Ishikawa (cell line): Measurements from ENCODE around the gene FOXQ1.

Experiments
- CEBPB ChIP-seq: IDR thresholded peaks from 2 replicates; pipeline ENCODE4 v1.6.1; 2012
- CREB1 ChIP-seq: IDR thresholded peaks from 2 replicates; pipeline ENCODE4 v1.6.1; 2012; ENCODE audit warnings: low read depth
- EGR1 ChIP-seq: IDR thresholded peaks from 2 replicates; pipeline ENCODE4 v1.6.1; 2012
- EP300 ChIP-seq: IDR thresholded peaks from 2 replicates; pipeline ENCODE4 v1.6.1; 2012; ENCODE audit warnings: borderline replicate concordance
- FOXM1 ChIP-seq: IDR thresholded peaks from 2 replicates; pipeline ENCODE4 v1.6.1; 2012; ENCODE audit warnings: low read depth, borderline replicate concordance
- TAF1 ChIP-seq: IDR thresholded peaks from 2 replicates; pipeline ENCODE4 v1.6.1; 2012; ENCODE audit warnings: low read depth, mild to moderate bottlenecking
- YY1 ChIP-seq: IDR thresholded peaks from 2 replicates; pipeline ENCODE4 v1.6.1; 2012; ENCODE audit warnings: low read depth
- ZBTB7A ChIP-seq: IDR thresholded peaks from 2 replicates; pipeline ENCODE4 v1.6.1; 2012; ENCODE audit warnings: low read depth
- TF ChIP-seq, protein P1 (sequence below): IDR thresholded peaks from 2 replicates; pipeline ENCODE4 v1.6.1; 2012; ENCODE audit warnings: low read depth, mild to moderate bottlenecking
- TF ChIP-seq, protein P2 (sequence below): IDR thresholded peaks from 2 replicates; pipeline ENCODE4 v1.6.1; 2012

- TF ChIP-seq YY1 (no peak), EP300 (no peak), EGR1 (no peak), FOXM1 (no peak), CEBPB (no peak), TAF1 (no peak), ZBTB7A (no peak), CREB1 (no peak)
- TF ChIP-seq, protein P1, sequence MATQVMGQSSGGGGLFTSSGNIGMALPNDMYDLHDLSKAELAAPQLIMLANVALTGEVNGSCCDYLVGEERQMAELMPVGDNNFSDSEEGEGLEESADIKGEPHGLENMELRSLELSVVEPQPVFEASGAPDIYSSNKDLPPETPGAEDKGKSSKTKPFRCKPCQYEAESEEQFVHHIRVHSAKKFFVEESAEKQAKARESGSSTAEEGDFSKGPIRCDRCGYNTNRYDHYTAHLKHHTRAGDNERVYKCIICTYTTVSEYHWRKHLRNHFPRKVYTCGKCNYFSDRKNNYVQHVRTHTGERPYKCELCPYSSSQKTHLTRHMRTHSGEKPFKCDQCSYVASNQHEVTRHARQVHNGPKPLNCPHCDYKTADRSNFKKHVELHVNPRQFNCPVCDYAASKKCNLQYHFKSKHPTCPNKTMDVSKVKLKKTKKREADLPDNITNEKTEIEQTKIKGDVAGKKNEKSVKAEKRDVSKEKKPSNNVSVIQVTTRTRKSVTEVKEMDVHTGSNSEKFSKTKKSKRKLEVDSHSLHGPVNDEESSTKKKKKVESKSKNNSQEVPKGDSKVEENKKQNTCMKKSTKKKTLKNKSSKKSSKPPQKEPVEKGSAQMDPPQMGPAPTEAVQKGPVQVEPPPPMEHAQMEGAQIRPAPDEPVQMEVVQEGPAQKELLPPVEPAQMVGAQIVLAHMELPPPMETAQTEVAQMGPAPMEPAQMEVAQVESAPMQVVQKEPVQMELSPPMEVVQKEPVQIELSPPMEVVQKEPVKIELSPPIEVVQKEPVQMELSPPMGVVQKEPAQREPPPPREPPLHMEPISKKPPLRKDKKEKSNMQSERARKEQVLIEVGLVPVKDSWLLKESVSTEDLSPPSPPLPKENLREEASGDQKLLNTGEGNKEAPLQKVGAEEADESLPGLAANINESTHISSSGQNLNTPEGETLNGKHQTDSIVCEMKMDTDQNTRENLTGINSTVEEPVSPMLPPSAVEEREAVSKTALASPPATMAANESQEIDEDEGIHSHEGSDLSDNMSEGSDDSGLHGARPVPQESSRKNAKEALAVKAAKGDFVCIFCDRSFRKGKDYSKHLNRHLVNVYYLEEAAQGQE: no peak
- TF ChIP-seq, protein P2, sequence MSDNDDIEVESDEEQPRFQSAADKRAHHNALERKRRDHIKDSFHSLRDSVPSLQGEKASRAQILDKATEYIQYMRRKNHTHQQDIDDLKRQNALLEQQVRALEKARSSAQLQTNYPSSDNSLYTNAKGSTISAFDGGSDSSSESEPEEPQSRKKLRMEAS: no peak
Measured at GRCh38 chr6:1290086-1290485, 21.8 kb upstream of the FOXQ1 start.
